ENCODE results near the gene ACSM2B.
"Not testable (repeated sequence)": the region's sequence is repeated elsewhere in the genome, so short reads cannot be mapped to it uniquely, and the experiment has no call there.

Gene ACSM2B

DNA sequence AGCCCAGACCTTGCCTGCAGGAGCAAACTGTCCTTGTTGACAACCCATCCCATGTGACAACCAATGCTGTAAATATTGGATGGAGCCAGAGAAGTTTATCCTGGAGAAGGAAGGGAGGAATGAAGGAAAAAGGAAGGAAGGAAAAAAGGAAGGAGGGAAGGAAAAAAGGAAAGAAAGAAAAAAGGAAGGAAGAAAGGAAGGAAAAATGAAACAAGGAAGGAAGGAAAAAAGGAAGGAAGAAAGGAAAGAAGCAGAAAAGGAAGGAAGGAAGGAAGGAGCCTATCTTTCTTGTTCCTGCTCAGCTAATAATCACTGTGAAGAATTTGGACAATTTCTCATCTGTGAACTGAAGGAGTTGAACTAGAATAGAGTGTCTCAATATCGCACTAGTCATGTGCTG is 56.1 kb downstream of the ACSM2B start:
- TF ChIP-seq, protein P1, sequence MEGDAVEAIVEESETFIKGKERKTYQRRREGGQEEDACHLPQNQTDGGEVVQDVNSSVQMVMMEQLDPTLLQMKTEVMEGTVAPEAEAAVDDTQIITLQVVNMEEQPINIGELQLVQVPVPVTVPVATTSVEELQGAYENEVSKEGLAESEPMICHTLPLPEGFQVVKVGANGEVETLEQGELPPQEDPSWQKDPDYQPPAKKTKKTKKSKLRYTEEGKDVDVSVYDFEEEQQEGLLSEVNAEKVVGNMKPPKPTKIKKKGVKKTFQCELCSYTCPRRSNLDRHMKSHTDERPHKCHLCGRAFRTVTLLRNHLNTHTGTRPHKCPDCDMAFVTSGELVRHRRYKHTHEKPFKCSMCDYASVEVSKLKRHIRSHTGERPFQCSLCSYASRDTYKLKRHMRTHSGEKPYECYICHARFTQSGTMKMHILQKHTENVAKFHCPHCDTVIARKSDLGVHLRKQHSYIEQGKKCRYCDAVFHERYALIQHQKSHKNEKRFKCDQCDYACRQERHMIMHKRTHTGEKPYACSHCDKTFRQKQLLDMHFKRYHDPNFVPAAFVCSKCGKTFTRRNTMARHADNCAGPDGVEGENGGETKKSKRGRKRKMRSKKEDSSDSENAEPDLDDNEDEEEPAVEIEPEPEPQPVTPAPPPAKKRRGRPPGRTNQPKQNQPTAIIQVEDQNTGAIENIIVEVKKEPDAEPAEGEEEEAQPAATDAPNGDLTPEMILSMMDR (IDR thresholded peaks at IDR 0.05; ENCODE audit: extremely low read depth, missing control alignments), result no peak
- no peak for DNase-seq (ENCODE audit: low spot score)

DNA sequence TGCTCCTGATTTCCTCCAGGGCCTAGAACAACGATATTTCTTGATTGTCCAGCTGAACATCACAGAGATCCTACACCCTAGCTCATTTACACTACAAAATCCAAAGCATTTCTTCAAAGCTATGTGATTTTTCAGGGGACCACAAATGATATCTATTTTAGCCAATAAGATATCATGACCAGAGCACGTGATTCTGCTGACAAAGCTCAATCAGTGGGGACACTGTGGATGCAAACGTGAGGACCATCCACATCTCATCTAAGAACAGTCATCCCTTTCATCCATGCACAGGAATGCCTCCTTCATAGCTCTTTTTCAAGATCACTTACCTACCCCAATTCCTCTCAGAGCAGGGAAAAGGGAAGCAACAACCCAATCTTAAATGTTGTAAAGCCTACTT is 56.9 kb downstream of the ACSM2B start:
- TF ChIP-seq, protein P1 (IDR thresholded peaks at IDR 0.05; ENCODE audit: extremely low read depth, missing control alignments), result no peak
- no peak for DNase-seq (ENCODE audit: low spot score)

DNA sequence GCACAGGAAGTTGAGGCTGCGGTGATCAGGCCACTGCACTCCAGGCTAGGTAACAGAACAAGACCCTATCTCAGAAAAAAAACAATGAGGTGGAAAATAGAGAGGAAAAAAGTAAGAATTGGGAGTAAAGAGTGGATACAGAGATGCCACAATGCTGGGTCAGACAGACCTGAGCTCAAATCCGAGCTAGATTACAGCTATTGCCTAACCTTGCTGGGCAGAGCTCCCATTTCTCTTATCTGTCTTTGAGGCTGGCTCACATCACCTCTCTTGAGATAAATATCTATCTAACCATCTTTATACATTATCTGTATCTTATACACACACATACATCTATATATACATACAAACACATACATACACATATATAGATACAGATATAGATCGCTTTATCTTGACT is 59.0 kb downstream of the ACSM2B start:
- DNase-seq (ENCODE audit: low spot score), result no peak
- TF ChIP-seq, protein P1 (IDR thresholded peaks at IDR 0.05; ENCODE audit: extremely low read depth, missing control alignments), result no peak

DNA sequence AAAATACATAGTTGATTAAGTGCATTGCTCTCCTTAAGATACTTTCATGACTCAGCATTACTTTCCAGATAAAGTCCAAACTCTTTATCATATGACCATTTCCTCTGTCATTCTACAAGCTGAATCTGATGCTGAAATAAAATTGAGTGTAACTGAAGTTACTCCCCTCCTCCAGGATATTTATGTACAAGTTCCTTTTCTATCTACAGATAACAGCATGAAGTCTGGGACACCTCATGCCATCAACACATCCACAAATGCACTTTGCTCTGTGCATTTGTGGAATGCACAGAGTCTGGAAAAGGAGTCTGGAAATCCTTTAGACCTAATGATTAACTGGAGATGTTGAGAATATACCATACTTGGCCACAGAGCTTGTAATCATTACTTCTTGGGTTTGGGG is 60.5 kb downstream of the ACSM2B start:
- DNase-seq (ENCODE audit: low spot score), result no peak
- TF ChIP-seq, protein P1 (IDR thresholded peaks at IDR 0.05; ENCODE audit: extremely low read depth, missing control alignments), result no peak

DNA sequence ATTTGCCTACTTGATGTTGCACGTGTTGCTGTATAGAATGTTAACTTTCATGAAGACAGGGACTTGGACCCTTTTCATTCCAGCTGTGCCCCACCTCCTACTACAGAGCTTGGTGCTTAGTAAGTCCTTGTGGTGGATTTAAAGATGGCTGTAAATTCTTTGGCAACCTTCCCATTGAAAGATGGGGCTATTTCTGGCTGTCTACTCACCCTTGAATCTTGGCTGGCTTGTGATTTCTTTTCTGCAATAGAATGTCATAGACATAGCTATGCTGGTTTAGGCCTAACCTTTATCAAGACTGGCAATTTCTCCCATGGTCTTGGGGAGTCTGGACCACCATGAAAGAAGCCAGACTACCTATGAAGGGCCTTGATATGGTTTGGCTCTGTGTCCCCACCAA is 65.8 kb downstream of the ACSM2B start:
- TF ChIP-seq, protein P1 (IDR thresholded peaks at IDR 0.05; ENCODE audit: extremely low read depth, missing control alignments), result no peak
- DNase-seq (ENCODE audit: low spot score), result no peak

DNA sequence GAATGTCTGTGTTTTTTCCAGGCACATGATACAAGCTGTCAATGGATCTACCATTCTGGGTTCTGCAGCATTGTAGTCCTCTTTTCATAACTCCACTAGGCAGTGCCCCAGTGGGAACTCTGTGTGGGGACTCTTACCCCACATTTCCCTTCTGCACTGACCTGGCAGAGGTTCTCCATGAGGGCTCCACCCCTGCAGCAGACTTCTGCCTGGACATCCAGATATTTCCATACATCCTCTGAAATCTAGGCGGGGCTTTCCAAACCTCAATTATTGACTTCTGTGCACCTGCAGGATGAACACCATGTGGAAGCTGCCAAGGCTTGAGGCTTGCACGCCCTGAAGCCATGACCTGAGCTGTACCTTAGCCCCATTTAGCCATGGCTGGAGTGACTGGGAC is 68.9 kb downstream of the ACSM2B start:
- no peak for DNase-seq (ENCODE audit: low spot score)
- TF ChIP-seq, protein P1 (IDR thresholded peaks at IDR 0.05; ENCODE audit: extremely low read depth, missing control alignments), result no peak

DNA sequence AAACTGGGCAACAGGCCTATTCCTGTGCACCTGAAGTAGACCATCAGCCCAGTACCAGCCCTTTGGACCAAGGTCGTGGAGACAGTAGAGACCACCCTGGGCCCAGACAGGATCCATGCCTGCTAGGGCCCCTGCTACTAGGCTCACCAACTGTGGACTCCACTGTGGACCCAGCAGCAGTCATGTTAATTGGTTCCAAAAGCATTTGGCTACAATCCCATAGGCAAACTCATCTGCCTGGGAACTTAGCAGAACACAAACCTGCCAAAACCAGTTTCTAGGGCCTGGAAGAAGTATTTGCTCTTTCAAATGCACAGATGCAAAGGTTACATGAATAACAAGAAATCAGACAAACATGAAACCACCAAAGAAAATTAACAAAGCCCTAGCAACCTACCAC is 71.7 kb downstream of the ACSM2B start:
- TF ChIP-seq, protein P1 (IDR thresholded peaks at IDR 0.05; ENCODE audit: extremely low read depth, missing control alignments), result no peak
- DNase-seq (ENCODE audit: low spot score), result no peak

DNA sequence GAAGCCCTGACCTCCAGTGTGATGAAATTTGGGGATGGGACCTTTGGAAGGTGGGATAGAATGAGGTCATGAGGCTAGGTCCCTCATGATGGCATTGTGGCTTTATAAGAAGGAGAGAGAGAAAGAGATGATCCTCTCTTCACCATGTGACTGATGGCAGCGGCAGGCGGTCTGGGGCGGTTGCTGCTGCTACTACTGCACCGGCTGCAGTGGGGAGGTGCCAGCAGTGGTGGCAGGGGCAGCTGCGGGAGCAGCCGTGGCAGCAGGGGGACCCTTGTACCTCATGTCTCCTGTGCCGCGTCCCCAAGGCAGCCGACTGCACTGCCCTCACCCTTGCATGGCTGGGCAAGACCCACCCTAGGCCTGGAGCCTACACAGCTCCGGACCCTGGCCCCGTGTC is 84.7 kb downstream of the ACSM2B start:
- not testable (repeated sequence) for DNase-seq (ENCODE audit: low spot score)

DNA sequence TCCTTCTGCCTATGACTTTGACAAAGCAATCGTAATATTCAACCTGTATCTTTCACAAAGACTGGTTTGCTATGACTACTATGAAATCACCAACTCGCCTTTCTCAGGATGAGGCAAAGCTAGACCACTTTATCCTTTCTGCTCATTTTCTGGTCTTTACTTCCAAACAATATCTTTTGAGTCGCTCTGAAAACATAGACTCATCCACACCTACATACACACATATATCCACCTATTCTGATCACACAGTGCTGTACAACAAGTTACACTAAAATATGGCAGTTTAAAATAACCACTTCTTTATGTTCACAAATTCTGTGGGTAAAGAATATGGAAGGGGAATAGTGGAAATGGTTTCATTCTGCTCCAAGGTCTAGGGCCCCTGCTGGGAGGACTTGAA is 85.2 kb downstream of the ACSM2B start:
- DNase-seq (ENCODE audit: low spot score), result not testable (repeated sequence)

All from GM20000 (cell line).